HG02798 (cell line): ENCODE data around the gene AMH.

Source experiments
- ATAC-seq: cut with Tn5 transposase; IDR thresholded peaks from one replicate; pipeline ENCODE4 v1.9.1; 2021; ENCODE audit warnings: mild to moderate bottlenecking; ENCODE audit not compliant: unreplicated experiment, poor library complexity

The AMH gene

DNA sequence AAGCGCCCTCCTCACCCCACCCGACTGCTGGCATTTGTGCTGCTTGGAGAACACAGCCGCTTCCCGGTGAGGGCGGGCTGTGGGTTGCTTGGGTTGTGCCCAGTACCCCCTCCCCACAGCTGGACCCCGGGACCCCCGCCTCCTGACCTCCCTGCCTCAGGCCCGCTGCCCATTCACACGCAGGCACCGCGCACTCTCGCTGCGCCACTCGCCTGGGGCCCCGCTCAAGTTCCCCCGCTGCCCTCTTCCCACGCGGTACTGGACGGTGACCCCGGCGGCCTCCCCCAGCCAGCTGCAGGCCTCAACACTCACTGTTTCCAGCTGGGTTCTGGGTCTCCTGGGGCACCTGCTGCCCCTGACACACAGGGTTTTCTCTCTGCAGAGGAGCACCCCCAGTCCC, 29.4 kb upstream of the AMH start:
- ATAC-seq = no peak

GRCh38 chr19:2221250-2221831, 27.8 kb upstream of the AMH start:
- ATAC-seq = no peak

DNA sequence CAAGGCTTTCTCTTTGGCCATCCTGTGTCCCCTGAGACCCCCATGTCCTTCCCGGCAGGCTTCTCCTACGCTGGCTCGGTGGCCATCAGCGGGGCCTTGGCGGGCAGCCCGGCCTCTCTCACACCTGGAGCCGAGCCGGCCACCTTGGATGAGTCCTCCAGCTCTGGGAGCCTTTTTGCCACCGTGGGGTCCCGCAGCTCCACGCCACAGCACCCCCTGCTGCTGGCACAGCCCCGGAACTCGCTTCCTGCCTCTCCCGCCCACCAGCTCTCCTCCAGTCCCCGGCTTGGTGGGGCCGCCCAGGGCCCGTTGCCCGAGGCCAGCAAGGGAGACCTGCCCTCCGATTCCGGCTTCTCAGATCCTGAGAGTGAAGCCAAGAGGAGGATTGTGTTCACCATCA, 27.2 kb upstream of the AMH start:
- no peak for ATAC-seq

- ATAC-seq = no peak
These were observed 25.7 kb upstream of the AMH start for GRCh38 chr19:2223391-2223790.

GRCh38 chr19:2223959-2224358, 25.2 kb upstream of the AMH start:
- peak; percentile 36 for ATAC-seq

DNA sequence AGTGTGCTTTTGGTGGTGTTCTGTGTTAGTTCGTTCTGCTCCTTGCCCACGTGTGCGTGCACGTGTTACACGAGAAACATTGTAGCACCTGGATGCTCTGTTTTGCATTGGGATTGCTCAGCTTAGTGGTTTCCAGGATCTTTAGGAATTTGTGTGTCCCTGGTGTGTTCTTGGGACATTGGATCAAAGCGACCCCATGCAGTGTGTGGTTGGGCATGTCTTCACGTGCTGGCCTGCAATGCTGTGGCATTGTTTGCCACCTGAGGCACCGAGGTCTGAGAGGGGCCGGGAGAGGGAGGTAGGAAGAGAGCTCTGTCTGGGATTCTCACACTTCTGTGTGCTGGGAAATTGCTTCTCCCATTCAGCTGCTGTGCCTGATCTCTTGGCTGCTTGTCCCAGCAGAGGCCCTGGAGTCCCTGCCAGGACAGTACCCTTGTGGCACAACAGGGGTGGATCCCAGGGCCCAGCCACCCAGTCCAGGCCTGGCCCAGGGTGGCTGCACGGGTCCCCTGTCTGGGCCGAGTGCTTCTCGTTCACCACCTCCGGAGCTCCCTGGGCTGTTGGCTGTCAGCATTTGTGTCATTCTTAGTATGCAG, 24.3 kb upstream of the AMH start:
- no peak for ATAC-seq

- no peak for ATAC-seq
These were observed 23.6 kb upstream of the AMH start for GRCh38 chr19:2225415-2226050.

GRCh38 chr19:2226051-2226839, 22.9 kb upstream of the AMH start:
- no peak for ATAC-seq

- ATAC-seq = no peak
These were observed 22.2 kb upstream of the AMH start for GRCh38 chr19:2226840-2227360.

DNA sequence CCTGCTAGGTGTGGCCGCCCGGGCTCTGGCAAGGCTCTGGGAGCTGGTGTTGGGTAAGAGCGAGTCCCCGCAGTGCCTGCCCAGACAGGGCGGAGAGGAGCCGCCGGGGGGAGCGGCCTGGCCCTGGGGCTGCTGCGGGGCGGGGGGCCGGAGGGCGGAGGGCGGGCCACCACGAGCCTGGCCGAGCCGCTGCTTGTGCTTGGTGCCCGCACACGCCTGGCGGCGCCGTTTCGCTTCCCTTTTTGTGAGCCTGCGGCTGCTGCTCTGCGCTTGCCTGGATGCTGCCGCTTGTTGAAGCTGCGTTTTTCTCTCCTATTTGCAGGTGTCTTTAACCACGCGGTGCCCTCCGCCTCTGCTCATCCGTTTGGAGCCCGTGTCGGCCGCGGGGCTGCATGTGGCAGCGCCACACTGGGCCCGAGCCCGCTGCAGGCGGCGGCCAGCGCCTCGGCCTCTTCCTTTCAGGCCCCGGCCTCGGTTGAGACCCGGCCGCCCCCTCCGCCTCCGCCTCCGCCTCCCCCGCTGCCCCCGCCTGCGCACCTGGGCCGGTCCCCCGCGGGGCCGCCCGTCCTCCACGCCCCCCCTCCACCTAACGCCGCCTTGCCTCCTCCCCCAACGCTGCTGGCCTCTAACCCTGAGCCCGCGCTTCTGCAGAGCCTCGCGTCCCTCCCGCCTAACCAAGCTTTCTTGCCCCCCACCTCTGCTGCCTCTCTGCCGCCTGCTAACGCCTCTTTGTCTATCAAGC, 21.5 kb upstream of the AMH start:
- ATAC-seq = peak; percentile 54

DNA sequence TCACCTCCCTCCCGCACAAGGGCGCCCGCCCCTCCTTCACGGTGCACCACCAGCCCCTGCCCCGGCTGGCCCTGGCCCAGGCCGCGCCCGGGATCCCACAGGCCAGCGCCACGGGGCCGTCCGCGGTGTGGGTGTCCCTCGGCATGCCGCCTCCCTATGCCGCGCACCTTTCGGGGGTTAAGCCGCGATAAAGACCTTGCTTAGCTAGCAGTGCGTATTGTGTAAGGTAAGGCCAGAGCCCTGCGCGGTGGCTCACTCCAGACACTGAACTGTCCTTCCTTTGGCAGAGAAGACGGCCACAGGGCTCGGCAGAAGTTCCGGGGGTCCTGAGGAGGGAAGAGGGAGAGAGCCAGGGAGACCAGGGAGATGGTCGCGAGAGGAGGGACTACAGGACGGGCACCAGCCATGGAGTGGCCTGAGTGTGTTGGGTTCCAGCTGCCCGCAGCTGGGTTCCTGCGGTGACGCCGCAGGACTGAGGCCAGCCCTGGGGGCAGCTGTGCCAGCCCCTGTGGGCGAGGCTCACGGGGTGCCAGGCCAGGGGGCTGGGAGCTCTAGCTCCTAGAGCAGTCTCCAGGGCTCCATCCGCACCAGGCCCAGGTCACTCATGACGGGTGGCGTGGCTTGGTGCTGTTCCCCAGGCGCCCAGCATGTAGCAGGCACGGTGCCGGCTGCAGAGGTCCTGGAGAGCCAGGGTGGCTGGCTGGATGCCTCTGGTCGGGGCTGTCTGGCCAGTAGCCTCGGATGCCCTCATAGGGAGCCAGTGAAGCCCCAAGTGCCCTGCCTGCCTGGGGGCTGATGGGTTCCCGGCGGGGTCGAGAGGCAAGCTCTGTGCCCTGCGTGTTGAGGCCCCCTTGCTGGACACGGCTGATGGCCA, 20.7 kb upstream of the AMH start:
- ATAC-seq = no peak

DNA sequence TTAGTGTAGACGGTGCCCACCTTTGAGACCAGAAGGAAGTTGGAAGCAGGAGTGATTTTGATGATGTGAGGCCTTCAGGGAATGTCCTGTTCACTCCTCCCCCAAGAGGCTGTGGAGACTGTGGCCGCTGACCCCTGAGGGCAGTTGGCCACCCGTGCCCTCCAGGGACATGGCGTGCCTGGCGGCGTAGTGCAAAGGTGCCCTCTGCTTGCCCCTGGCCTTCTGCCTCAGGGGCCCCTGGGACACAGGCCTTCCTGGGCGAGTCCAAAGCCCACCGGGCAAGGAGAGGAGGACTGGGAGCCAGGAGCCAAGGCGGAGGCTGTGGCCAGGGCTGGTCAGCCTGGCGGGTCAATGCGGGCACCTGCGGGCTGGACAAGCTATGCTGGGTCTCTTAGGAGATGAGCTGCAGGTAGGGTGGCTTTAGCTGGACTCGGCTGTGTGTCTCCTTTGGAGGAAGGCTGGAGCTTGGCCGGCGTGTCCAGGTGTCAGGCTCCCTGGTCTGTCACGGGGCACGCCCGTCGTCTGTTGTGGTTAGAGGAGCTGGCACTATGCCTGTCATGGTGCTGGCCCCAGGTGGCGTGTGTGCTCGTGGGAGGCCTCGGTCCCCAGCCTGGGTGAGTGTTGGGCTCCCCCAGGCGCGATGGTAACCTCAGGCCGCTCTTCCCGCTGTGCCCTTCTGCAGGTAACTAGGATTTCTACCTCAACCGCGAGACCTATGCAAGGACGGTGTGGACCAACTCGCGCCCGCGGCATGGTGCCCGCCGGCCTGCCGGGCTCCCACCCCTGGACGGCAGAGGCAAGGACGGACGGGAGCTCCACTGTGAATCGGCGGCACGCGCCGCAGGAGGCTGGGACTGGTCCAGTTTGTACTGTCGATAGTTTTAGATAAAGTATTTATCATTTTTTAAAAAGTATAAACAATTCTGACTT, 19.8 kb upstream of the AMH start:
- ATAC-seq = no peak

DNA sequence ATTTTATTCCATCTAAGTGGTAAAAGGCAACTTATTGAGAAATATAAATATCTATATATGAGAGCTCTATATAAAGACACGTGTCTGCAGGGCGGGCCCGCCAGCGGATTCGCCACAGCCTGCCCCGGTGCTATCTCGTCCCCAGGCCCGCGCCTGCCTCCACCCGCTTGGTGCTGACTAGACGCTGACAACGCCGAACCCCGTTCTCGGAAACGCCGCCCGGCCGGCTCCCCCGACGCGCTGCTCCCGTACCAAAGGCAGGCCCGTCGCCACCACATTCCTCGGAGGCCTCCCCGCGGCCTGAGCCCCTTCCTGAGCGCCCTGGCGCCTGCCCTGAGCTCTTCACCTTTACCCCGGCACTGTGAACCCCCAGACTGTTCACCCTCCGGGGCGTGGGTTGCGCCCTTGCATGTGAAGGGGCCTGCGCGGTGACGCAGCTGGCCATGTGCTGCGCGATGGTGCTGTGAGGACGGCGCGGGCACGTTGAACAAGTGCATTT, 19.0 kb upstream of the AMH start:
- no peak for ATAC-seq

DNA sequence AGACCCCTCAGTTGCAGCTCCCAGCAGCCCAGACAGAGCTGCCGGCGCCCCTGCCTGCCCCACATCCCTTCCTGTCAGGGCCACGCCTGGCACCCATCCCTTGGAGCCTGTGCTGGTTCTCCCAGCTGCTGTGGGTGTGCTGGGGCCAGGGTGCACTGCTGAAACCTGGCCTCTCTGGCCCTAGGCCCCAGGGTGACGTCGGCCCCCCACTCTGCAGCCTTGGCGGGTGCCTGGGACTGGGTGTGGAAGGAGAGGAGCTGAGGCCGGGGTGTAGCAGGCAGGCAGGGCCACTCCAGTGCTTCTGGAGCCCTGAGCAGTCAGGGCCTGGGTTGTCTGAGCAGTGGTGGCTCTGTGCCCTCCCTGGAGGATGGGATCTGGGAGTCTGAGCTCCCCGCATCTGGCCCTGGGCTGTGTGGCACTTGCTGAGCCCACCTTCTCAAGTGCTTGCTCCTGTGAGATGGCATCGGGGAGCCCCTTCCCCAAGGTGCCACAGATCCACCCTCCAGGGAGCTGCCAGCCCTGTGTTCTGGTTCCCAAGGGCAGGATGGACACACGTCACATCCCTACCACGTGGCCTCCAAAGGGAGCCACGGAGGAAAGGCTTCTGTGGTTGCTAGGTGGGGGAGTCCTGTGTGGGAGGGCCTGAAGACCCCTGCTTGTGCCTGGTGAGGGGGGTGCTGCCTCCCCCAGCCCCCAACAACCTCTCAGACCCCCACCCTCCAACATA, 18.2 kb upstream of the AMH start:
- ATAC-seq = no peak

DNA sequence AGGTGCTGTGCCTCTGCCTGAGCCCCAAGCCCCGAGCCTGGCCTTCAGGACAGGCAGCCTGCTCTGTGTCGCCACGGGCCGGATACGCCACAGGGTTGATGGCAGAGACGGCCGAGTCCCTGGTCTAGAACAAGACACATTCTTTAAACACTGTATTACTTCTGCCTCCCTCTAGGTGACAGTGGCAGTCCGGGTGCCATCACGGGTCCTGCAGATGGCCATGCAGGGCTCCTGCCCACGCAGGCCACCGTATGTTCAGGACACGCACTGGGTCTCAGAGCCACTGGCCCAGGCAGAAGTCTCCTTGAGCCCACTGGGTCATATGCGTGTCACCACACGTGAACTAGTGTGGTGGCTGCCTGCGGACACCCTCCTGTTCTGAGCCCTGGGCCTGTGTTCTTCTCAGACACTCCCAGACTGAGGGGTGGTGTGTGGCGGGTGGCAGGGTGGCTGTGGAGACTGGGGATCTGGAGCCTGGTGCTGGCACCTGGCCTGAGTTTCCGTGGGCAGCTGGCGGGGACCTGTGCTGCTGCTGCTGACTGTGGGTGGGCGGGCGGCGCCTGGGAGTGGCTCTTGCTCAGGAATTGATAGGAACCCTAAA, 17.4 kb upstream of the AMH start:
- ATAC-seq = no peak

DNA sequence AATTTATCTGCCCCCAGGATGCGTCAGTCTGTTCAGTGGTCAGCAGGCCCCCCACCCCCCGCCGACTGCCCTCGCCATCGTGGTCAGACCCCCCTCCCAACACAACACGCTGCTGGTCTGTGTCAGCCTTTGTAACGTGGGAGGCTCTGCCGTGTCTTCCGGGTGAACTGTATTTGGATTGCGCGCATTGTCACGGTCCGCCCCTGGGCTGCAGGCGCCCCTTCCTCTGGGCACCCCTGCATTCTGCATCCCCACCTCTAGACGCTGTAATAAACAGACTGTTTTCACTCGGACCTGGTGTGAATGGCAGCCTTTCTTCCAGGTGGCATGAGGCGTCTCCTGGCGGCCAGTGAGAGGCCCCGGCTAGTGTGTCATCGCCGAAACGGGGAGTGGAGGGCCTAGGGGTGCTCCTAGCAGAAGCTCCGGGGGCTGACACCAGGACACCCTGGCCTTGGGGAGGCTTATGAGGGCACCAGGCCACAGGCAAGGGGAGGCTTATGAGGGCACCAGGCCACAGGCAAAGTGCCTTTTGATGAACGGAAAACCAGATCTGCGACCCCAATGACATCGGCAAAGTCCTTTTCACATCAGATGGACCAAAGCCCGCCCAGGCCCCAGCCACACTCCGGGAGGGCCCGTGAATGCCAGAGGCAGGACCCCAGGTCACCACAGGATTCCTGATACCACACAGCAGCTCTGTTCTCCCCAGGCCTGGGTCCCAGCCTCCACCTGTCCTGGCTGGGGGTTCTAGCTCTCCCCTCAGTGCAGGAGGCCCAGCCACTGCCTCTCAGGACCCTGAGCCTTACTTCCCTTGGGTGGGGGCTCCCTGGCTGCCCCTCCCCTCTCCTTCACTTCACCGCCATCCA, 16.6 kb upstream of the AMH start:
- no peak for ATAC-seq
